Fibroblast of lung (primary cell): ENCODE data around the gene LRRK1.

ENCODE experiments used
- CTCF ChIP-seq, 2 donors: IDR thresholded peaks in 1 of 2; conservative IDR thresholded peaks in 1 of 2; 1 replicate in 1 of 2; 2 replicates in 1 of 2; pipeline ENCODE4 v1.5.1; 2011 to 2012; ENCODE audit warnings: low read length in 2 of 2, control low read depth in 1 of 2, inconsistent platforms in 1 of 2, low read depth in 1 of 2, mild to moderate bottlenecking in 1 of 2
- EZH2 ChIP-seq: IDR thresholded peaks from 2 replicates; pipeline ENCODE4 v1.5.1; 2012; ENCODE audit warnings: low read length, control low read depth, mild to moderate bottlenecking; ENCODE audit errors: missing control alignments

- TF ChIP-seq CTCF (conservative IDR thresholded peaks at IDR 0.05 in 1 of 2, IDR thresholded peaks at IDR 0.05 in 1 of 2; ENCODE audit: low read depth in 1 of 2, low read length in 2 of 2) (no peak), EZH2 (no peak)
Observed at GRCh38 chr15:100966997-100967396, 47.8 kb downstream of the LRRK1 start.
